AG10803 (cell line): ENCODE results near the gene CERS6.
A peak's percentile ranks its signal among the peaks of the same experiment; 100 is the strongest.

Experiments
- DNase-seq: peaks from one replicate; pipeline ENCODE4 v3.0.0; 2010; ENCODE audit warnings: low read depth
- H3K4me3 ChIP-seq: 2 replicates; pipeline ENCODE4 v1.5.1; 2011; ENCODE audit warnings: mild to moderate bottlenecking, low read length, control low read depth
- TF ChIP-seq, protein P1 (sequence below): conservative IDR thresholded peaks from 2 replicates; pipeline ENCODE4 v1.5.1; 2011; ENCODE audit warnings: mild to moderate bottlenecking, low read length, control low read depth, inconsistent platforms

Gene CERS6

GRCh38 chr2:168504323-168504722 is 48.3 kb downstream of the CERS6 start:
- TF ChIP-seq, protein P1, sequence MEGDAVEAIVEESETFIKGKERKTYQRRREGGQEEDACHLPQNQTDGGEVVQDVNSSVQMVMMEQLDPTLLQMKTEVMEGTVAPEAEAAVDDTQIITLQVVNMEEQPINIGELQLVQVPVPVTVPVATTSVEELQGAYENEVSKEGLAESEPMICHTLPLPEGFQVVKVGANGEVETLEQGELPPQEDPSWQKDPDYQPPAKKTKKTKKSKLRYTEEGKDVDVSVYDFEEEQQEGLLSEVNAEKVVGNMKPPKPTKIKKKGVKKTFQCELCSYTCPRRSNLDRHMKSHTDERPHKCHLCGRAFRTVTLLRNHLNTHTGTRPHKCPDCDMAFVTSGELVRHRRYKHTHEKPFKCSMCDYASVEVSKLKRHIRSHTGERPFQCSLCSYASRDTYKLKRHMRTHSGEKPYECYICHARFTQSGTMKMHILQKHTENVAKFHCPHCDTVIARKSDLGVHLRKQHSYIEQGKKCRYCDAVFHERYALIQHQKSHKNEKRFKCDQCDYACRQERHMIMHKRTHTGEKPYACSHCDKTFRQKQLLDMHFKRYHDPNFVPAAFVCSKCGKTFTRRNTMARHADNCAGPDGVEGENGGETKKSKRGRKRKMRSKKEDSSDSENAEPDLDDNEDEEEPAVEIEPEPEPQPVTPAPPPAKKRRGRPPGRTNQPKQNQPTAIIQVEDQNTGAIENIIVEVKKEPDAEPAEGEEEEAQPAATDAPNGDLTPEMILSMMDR, result no peak
- H3K4me3 ChIP-seq, result no peak overlapping the region
- DNase-seq, result no peak

DNA sequence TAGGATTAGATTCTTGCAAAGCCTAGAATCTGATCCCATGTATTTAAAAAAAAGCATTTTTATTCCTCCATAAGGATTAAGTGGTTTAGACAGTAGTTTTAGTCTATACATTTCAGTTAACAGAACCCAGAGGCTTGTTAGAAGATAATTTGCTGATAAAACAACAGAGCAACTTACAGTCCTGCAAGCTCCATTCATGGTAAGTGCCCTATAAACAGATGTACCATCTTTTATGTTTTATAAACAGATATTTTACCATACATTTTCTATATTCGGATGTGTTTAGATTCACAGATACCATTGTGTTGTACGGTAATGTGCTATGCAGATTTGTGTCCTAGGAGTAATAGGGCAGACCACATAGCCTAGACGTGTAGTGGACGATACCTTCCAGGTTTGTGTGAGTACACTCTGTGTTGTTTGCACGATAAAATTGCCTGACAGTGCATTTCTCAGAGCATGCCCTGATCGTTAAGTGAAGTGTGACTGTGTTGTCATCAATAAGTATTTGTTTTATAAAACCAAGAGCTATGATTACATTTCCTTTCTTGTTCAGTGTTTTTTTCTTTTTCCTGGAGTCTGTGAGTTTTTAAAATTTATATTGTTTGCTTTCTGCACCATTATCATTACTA is 54.2 kb downstream of the CERS6 start:
- DNase-seq, result no peak
- H3K4me3 ChIP-seq, result no peak overlapping the region
- TF ChIP-seq, protein P1, result no peak

DNA sequence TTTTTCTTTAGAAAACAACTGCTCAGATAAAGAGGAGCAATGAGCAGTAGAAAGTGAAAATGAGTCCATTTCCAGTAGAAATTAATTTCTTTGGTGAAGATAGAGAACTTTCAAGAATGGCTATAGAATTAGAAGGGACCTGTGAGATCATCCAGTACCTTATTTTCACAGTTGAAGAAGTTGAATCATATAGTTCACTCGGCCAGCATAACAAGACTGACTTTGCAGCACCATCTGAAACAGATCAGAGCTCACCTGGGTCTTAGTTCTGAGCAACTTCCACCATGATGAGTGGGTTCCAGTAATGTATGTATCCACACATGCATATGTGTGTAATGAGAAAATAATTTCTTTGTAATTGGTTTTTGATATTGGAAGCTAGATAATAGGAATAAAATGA is 58.6 kb downstream of the CERS6 start:
- TF ChIP-seq, protein P1, result no peak
- H3K4me3 ChIP-seq, result no peak overlapping the region
- DNase-seq, result no peak

DNA sequence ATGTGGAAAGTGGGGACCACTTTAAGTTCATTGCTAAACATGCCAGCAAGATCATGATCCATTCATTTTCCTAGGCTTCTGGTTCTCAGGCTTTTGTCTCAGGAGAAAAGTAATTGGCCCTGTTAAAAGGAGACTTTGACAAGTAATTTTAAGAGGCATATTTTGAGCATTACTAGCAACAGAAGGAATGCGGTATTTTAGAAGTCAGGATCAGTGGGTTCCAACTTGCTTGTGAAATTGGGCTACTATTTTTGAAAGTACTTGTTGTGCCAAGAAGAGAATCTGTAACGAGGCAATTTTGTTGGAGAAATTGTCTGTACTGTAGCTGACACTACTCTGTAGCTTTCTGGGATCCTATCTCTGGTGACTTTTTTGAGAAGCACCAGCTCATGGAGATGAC is 59.4 kb downstream of the CERS6 start:
- peak; percentile 95 for DNase-seq
- no peak overlapping the region for H3K4me3 ChIP-seq
- TF ChIP-seq, protein P1, result no peak

DNA sequence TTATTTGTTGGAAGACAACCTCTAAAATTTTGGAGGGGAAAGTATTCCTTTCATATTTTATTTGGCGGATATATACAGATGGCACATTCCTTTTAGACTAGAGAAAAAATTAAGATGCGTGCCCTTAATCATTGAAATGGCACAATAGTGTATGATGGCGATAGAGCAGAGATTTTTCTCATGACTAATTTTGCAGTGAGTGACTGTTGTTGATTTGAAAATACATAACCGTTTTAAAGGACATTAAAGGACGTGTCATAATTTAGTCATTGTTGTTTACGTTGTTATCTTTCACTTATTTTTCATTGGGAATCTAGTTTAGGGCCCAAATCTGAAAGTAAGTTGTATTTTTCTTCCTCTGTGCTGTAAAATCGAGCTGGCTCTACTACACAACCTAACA is 61.7 kb downstream of the CERS6 start:
- no peak for DNase-seq
- H3K4me3 ChIP-seq, result no peak overlapping the region

DNA sequence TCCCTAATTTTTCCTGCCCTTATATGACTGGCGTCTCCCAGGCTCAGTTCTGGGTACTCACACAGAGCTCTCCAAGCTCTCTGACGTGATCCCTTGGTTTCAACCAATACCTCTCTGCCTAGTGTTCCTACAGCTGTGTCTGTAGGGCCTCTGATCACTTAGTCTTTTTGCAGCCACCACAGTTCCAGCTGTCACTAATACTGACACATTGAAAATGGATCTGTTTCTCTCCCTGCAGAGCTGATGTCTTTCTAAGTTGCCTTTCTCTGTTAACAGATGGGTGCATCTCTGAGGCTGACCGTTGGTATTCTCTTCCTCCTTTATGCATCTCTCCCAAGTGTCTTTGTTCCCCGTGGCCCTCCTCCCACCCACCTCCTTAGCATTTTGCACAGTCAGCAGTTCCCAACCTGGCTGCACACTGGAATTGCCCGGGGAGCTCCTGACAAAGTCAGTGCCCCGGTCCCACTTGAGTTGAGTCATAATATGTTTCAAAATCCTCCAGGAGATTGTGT is 62.5 kb downstream of the CERS6 start:
- no peak for DNase-seq
- no peak overlapping the region for H3K4me3 ChIP-seq
- TF ChIP-seq, protein P1, result no peak

More for the DNA sequence above, 61.7 kb downstream of the CERS6 start:
- TF ChIP-seq, protein P1, result no peak

GRCh38 chr2:168519534-168520308 is 63.6 kb downstream of the CERS6 start:
- TF ChIP-seq, protein P1, result no peak
- peak; percentile 56 for DNase-seq
- H3K4me3 ChIP-seq, result no peak overlapping the region
